GM18868 (cell line): ENCODE results near the gene ABR.

Experiments used
- ATAC-seq: cut with Tn5 transposase; IDR thresholded peaks from one replicate; pipeline ENCODE4 v1.9.1; 2021; ENCODE audit warnings: mild to moderate bottlenecking, moderate library complexity; ENCODE audit not compliant: unreplicated experiment

ABR gene

DNA sequence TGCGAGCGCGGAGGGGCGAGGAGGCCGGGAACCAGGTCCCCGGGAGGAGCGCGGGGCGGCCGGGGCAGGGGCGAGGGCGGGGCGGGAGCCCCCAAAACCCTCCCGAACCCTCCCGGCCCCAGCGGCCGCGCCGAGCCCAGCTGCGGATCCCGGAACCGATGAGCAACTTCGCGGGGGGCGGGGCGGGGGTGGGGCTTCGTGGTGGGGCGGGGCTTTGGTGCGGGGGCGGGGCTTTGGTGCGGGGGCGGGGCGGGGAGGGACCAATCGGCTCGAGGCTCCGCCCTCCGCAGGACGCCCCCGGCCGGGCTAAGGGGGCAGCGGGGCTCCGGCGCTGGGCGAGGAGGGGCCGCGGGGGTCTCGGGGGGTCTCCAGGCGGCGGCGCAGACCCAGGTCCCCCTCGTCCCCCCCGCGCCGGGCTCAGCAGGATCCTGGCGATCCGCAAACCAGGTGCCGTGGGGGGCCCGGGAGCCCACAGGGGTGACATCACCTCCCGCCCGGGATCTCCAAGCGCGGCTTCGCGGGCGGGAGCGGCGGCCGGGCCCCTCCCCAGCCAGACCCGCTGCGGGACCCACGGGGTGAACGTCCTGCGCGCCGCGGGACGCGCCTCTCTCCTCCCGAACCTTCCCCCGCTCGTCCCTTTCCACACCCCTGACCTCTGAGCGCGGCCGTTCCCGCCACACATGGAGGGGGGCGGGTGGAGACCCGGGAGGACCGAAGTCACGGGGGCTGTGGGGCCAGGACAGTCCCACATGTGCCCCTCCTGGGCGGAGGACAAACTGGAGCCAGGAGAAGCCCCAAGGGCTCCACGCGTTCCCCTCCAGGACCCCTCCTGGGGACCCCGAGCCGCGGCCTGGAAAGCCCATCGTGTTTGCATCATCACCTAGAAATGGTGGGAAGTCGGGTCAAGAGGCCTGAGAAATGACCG, at the start of gene ABR:
Gene ABR, minus strand, starts transcription at position 164 of the 925 bp plus-strand sequence. CDS start 254 bp downstream, outside the sequence.
- no peak for ATAC-seq

DNA sequence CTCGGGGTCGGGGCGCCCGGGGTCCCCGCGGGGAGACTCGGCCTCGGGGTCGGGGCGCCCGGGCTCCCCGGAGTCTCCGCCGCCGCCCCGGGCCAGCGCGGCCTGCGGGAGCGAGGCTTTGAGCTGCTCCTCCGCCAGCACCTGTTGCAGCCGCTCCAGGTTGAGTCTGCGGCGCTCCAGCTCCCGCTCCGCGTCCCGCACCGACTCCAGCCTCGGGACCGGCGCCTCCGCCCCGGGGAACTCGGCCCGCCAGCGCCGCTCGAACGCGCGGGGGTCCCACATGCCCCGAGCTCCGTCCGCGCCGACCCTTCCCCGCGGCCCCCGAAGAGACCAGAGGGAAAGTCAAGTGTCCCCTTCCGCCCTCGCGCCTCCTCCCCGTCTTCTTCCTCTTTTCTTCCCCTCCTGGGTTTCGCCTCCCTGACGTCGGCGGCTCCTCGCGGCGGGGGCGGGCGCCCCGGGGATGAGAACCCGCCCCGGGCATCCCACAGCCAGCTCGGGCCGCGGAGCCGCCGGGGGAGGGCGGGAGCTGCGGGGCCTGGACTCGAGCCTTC, 49.6 kb upstream of the ABR start:
- ATAC-seq = peak; percentile 47

DNA sequence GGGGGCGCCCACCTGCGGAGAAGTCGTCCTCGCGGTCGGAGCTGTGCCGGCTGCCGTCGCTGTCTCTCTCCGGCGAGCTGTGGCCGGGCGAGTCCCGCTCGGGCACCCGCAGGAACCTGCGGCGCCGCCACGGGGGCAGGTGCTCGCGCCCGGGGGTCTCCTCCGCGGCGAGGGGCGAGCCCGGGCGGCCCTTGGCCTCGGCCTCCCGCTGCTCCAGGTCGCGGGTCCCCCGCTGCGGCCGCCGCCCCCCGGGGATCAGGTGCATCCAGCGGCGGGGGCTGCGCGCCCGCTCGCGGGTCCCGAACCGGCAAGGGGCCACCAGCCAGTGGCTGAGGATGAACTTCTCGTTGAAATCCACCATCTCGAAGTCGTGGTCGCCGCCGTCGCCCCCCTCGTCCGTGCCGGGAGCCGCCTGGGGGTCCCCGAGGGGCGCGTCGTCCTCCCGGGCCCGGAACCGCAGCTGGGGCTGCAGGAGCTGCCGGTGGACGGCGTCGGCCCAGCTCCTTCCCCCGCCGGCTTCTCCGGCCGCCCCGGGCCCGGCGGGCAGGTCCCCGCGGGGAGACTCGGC, 49.1 kb upstream of the ABR start:
- ATAC-seq = peak; percentile 4

DNA sequence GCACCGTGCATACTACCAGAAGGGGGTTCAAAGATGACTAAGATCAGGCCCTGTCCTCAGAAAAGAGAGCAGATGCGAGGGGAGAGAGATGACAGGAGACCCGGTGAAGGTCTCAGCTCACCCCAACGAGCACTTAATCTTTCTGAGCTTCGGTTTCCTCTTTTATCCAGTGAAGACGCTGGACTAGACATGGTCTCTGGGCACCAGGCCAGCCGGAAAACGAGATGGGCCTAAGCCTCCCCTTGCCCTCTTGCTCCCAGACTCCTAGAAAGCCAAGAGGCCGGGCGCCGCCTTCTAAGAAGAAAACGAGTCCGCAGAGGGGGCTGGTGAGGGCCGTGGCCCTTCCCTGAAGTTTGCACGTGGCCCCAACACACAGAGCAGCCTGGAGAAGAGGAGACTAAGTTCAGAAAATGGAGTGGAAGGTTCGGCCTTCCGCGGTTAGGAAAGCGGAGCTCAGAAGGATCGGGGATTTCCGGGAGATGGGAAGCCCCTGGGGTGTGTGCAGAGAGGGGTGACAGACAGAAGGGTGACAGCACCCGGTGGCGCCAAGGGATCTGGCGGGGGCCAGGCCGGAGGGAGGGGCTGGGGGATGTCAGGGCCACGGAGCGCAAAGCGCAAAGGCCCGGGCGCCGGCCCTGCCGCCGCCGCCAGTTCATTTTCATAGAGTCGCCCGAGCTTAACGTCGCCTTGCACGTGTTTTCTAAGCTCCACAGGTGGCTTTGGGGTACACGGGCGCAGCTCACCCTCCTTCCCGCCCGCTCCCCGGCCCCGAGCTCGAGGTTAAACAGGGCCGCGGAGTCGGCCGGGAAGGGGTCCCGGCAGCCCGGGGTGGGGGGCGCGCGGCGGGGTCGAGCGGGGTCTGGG, 48.4 kb upstream of the ABR start:
- peak; percentile 56 for ATAC-seq

DNA sequence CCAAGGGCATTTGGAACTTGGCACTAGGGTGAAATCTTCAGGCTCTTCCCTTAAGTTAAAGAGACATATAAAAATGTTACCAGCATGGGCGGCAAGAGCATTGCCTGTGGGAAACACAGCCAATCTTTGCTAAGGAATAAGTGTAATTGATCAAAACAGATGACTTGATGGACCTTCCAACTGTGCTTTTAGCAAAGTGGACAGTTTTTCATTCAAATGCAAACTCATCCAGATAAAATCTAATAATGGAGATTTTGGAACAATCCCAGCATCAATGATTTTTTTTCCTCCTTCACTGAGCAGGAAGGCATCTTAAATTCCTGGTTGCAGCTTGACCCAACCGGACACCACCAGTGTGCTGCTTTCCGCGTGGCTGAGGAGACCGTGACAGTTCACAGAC, 47.6 kb upstream of the ABR start:
- no peak for ATAC-seq

DNA sequence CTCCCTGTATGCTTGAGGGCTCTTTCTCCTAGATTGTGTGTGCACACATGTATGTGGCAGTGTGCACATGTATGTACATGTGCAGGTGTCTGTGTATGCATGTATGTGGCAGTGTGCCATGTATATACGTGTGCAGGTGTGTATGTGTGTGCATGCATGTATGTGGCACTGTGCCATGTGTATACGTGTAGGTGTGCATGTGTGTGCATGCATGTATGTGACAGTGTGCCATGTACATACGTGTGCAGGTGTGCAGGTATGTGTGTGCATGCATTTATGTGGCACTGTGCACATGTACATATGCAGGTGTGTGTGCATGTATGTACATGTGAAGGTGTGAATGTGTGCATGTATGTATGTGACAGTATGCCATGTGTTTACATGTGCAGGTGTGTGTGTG, 46.5 kb upstream of the ABR start:
- ATAC-seq = no peak

DNA sequence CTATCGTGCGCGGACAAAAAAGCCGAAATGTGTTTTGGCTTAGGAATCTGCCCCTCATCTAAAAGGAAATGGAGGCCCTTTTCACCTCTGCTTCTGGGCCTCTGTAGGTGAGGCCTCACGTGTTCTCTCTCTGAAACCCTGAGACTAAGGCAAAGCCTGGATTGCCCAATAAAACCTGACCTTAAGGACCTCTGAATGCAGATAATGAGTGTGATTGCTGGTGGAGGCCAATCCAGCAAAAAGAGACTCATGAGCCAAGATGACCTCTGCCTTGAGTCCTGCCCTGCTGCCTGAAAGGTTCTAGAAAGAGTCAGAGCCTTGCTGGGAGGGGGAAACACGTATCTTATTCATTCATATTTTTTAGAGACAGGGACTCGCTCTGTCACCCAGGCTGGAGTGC, 44.5 kb upstream of the ABR start:
- no peak for ATAC-seq

DNA sequence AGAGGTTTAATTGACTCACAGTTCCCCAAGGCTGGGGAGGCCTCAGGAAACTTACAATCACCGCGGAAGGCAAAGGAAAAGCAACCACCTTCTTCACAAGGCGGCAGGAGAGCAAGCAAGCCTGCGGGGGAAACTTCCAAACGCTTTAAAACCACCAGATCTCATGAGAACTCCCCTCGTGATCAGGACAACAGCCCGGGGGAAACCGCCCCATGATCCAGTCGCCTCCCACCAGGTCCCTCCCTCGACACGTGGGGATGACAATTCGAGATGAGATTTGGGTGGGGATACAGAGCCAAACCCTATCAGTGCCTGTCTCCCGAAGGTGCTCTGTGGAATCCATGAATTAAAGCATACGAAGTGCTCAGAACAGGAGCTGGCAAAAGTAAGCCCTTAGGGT, 43.9 kb upstream of the ABR start:
- no peak for ATAC-seq

DNA sequence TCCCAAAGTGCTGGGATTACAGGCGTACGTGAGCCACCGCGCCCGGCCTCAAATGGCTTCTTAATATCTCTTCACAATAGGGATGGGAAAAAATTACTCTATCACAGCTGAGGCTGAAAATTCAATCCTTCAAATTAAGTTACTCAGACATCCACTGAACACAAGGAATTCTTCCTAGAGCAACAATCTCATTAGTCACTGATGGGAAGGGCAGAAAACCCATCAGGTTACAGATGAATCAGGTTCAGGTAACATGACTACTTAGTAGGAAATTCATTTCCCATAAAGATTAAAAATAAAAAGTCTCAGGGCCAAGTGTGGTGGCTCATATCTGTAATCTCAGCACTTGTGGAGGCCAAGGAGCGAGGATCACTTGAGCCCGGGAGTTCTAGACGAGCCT, 42.5 kb upstream of the ABR start:
- no peak for ATAC-seq

DNA sequence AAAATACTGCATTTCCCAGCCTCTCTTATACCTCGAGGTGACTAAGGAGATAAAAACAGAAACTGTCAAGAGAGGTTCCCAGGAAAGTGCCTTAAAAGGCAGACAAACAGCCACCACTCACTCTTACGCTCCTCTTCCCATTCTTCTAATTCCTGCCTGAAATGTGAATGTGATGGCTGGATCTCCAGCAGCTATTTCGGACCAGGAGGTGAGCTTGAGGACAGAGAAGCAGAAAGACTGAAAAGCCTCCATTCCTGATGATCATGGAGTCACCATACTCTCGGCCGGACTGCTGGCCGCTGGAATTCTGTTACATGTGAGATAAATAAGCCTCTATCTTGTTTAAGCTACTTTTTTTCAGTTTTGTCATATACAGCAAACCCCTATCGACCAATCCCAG, 41.4 kb upstream of the ABR start:
- ATAC-seq = no peak

DNA sequence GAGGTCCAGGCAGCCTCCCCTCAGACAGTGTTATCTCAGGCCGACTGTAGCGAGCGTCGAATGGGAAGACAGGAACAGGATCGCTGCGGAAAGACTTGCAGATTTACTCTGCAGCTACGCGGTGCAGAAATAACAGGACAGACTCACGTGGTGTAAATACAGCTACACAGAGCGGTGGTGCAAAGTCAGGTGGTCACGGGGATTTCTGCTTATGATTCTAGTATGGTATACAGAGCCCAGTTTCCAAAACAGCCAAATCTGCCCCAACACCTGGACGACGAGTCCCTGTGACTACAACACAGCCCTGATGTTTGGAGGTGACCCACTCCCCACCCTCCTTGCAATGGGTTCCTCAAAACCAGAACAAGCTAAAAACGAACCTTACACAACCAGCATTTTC, 40.6 kb upstream of the ABR start:
- no peak for ATAC-seq

DNA sequence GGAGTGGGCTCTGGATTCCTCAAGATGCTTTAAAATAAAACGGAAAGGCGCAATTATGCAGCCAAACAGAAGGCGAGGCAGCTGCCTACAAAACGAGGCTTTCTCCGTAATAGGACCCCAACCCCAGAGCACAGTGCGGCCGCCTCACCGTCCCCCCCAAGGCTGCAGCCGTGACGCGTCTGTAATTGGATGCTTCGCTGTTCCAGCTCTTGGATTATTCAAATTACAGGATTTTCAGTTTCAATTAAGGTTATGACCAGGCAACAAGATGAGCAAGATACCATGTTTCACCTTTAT, 37.3 kb upstream of the ABR start:
- no peak for ATAC-seq

DNA sequence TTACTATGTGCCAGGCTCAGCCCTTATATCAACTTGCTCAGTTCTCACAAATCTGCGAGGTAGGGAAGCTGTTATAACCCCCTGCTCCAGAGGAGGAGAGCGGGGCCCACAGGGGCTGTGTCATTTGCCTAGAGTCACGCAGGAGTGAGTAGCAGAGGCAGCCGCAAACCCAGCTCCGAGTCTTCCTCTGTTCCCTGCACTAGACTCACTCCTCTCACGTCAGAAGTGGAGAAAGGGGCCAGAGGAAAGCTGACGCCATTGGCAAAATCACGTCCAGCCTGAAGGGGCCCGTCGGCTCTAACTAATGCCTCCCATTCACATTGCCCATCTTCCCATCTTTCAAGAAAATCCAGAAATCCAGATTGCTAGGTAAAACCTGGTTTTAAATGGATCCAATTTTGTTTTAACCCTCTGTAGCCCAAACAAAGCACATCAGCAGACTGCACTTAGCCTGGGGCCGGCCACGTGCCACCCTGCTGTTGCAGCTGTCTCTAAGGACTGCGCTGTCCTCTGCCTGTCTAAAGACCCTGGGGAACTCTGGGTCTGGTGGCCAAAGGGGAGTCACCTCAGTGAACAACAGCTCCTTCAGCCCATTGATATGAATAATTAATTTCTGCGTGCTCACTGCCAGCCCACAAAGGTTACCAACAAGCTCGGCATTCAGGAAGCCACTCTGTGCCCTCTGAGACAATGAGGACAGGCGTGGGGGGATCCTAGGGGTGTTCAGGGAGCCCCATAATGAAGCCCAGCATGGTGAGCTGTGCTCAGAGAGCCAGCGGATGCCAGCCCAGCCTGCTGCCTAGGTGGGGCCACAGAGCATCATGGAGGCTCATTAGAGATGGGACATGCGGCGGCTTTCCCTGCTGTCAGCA, 36.7 kb upstream of the ABR start:
- no peak for ATAC-seq

DNA sequence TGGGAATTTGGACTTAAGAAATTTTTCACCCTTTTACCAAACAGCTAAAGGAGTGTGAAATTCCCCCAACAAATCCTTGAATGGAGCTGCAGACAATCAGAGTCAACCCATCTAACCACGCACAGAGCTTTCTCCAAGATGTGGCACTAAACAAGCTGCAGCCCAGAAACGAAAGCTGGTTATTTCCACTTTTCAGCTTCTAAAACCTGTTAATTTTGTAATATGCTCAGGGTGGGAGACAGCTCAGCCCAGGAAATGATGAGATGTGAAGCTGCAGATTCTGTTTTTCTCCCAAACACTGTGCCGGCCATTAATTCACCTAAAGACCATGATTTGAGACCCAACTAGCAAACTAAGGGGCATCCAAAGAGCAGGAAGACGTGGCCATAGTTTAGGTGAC, 33.2 kb upstream of the ABR start:
- no peak for ATAC-seq

DNA sequence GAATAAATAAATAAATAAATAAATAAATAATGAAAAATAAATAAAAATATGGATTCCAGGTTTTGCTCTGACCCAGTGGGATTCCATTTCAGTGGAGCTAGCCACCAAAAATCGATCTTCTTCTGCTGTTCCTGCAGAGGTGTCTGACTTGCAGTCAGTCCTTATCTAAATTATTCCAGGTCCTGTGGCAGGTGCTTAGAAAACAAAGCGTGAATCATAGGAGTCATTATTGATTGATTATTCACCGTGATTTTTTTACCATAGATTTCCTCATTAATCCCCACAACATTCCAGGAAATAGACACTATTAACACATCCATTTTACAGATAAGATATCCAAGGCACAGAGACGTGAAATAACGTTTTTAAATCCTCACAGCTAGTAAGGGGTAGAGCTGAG, 31.5 kb upstream of the ABR start:
- no peak for ATAC-seq

DNA sequence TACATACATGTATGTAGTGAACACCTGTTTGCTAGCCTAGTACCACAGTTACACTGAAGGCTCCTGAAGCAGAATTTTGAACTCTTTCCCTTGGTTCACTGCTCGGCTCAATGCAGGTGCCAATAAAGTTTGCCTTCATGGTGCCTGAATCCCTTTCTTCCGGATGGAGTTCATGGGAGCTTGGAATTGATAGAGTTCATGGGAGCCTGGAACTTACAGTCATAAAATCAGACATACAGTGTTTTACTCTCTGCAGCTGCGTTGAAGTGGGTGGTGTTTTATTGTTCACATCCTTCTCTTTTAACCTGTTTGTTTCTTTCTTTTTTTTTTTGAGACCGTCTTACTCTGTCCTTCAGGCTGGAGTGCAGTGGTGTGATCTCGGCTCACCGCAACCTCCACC, 29.2 kb upstream of the ABR start:
- no peak for ATAC-seq

DNA sequence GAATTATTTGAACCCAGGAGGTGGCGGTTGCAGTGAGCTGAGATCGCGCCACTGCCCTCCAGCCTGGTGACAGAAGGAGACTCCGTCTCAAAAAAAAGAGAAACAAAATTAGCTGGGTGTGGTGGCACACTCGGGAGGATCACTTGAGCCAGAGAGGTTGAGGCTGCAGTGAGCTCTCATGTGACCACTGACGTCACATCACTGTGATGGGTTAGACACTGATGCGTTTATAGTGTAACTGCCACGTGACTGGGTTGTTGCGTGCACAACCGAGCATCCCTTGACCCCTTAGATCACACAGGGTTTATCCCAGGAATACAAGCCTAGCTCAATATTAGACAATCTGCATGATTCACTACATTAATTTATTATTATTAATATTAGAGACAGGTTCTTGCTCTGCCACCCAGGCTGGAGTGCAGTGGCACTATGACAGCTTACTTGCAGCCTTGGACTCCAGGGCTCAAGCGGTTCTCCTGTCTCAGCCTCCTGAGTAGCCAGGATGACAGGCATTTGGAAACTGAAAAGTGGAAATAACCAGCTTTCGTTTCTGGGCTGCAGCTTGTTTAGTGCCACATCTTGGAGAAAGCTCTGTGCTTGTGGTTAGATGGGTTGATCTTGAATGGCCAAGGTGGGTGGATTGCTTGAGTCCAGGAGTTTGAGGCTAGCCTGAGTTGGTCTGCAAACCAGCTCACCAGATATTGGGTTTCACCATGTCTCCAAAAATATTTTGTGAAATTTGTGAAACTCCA, 26.4 kb upstream of the ABR start:
- ATAC-seq = no peak

DNA sequence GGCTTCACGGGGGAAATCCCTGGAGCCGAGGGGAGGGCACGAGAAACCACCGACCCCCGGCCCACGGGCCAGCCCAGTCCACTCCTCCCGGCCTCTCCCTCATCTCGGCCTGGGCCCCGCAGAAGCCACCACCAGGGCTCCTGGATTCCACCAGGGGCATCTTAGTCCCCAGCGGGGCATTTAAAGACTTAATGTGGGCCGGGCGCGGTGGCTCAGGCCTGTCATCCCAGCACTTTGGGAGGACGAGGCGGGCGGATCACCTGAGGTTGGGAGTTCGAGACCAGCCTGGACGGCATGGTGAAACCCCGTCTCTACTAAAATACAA, 24.1 kb upstream of the ABR start:
- ATAC-seq = no peak

DNA sequence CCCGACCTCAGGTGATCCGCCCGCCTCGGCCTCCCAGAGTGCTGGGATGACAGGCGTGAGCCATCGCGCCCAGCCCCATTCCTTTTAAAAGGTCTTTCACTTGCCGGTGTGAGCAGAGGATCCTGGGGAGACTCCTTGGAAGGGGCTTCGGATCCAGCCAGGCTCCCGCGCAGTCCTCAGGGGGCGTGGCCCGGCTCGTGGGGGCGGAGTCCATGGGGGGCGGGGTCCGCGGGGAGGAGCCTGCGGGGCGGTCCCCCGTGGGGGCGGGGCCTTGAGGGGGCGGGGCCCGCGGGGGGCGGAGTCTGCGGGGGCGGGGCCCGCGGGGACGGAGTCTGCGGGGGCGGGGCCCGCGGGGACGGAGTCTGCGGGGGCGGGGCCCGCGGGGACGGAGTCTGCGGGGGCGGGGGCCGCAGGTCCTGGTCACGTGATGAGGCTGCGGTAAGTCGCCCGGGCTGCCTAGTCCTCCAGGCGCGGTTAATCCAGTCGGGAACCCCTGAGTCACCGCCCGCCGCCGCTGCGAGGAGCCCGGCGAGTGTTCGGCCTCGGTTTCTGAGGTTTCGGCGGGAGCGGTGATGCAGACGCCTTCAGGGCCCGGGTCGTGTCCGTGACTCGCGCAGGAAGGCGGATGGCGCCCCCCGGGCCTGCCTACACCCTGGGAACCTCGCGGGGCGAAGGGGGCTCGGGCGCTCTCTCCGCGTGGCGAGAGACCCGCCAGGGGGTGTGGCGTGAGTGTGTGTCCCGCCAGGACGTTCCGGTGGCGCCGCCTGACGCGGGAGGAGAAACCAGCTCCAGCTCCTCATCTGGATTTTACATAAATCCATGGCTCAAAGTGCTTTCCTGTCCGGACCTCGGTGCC, 23.6 kb upstream of the ABR start:
- ATAC-seq = no peak
